Measurements from ENCODE around the gene TRPV5.

Gene TRPV5

GRCh38 chr7:142883571-142884285, 49.8 kb downstream of the TRPV5 start:
- DNase-seq: no peak

- DNase-seq: no peak
Measured at GRCh38 chr7:142883145-142883544, 50.4 kb downstream of the TRPV5 start.

GRCh38 chr7:142882338-142882678, 51.2 kb downstream of the TRPV5 start:
- no peak for DNase-seq

- DNase-seq: no peak
Measured at GRCh38 chr7:142881586-142882337, 51.8 kb downstream of the TRPV5 start.

GRCh38 chr7:142880876-142881505, 52.6 kb downstream of the TRPV5 start:
- no peak for DNase-seq

GRCh38 chr7:142879060-142879459, 54.5 kb downstream of the TRPV5 start:
- DNase-seq: no peak

- no peak for DNase-seq
Measured at GRCh38 chr7:142878315-142878714, 55.2 kb downstream of the TRPV5 start.

GRCh38 chr7:142876991-142877910, 56.3 kb downstream of the TRPV5 start:
- no peak for DNase-seq

GRCh38 chr7:142876236-142876960, 57.1 kb downstream of the TRPV5 start:
- DNase-seq: no peak

GRCh38 chr7:142875456-142875855, 58.1 kb downstream of the TRPV5 start:
- DNase-seq: no peak

- no peak for DNase-seq
Measured at GRCh38 chr7:142874837-142875236, 58.7 kb downstream of the TRPV5 start.

GRCh38 chr7:142874409-142874808, 59.1 kb downstream of the TRPV5 start:
- DNase-seq: no peak

- no peak for DNase-seq
Measured at GRCh38 chr7:142873871-142874270, 59.7 kb downstream of the TRPV5 start.

GRCh38 chr7:142873281-142873784, 60.2 kb downstream of the TRPV5 start:
- DNase-seq: no peak

GRCh38 chr7:142872106-142872675, 61.4 kb downstream of the TRPV5 start:
- DNase-seq: no peak

GRCh38 chr7:142871260-142872105, 62.1 kb downstream of the TRPV5 start:
- DNase-seq: no peak

GRCh38 chr7:142870566-142871259, 62.8 kb downstream of the TRPV5 start:
- no peak for DNase-seq

- DNase-seq: no peak
Measured at GRCh38 chr7:142870147-142870559, 63.4 kb downstream of the TRPV5 start.

- no peak for DNase-seq
Measured at GRCh38 chr7:142869434-142869833, 64.1 kb downstream of the TRPV5 start.

- DNase-seq: no peak
Measured at GRCh38 chr7:142868986-142869415, 64.5 kb downstream of the TRPV5 start.

All from NCI-H1694 (cell line).